Dendritic cell treated with granulocyte-macrophage colony-stimulating factor and Interleukin-4, amounts not matched to agents 40 ng/mL and 50 ng/mL, for 4 days (primary cell): ENCODE results near the gene RCBTB1.
A peak's percentile ranks its signal among the peaks of the same experiment; 100 is the strongest.
"Not testable (repeated sequence)": the region's sequence is repeated elsewhere in the genome, so short reads cannot be mapped to it uniquely, and the experiment has no call there.

Experiments
- H3K27ac Mint-ChIP-seq: one replicate; pipeline ENCODE4 v1.8.0; 2022; ENCODE audit warnings: mild to moderate bottlenecking, mixed read lengths
- H3K27me3 Mint-ChIP-seq: one replicate; pipeline ENCODE4 v1.8.0; 2022; ENCODE audit warnings: mild to moderate bottlenecking, mixed read lengths
- H3K36me3 Mint-ChIP-seq: one replicate; pipeline ENCODE4 v1.8.0; 2022; ENCODE audit warnings: low read depth, mixed read lengths
- H3K4me1 Mint-ChIP-seq: one replicate; pipeline ENCODE4 v1.8.0; 2022; ENCODE audit warnings: low read depth, mixed read lengths
- H3K4me3 Mint-ChIP-seq: one replicate; pipeline ENCODE4 v1.8.0; 2022; ENCODE audit warnings: mild to moderate bottlenecking, moderate library complexity, mixed read lengths
- H3K9me3 Mint-ChIP-seq: one replicate; pipeline ENCODE4 v1.8.0; 2022; ENCODE audit warnings: mixed read lengths
- intact Hi-C: fragments of 100-400 bp; cut with micrococcal nuclease; formaldehyde crosslinking; loops from one replicate; pipeline ENCODE4 v1.15.0; 2022

RCBTB1 gene

DNA sequence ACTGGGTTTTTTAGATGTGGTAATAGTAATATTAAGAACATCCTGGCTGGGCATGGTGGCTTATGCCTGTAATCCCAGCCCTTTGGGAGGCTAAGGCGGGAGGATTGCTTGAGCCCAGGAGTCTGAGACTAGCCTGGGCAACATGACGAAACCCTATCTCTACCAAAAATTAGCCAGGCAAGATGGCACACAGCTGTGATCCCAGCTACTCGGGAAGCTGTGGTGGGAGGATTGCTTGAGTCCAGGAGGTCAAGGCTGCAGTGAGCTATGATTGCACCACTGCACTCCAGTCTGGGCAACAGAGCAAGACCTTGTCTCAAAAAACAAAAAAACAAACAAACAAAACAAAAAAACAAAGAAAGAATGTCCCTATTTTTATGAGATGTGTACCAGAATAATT lies 5.4 kb upstream of the RCBTB1 start:
- H3K36me3 Mint-ChIP-seq, intact Hi-C loops, H3K9me3 Mint-ChIP-seq: not testable (repeated sequence)

DNA sequence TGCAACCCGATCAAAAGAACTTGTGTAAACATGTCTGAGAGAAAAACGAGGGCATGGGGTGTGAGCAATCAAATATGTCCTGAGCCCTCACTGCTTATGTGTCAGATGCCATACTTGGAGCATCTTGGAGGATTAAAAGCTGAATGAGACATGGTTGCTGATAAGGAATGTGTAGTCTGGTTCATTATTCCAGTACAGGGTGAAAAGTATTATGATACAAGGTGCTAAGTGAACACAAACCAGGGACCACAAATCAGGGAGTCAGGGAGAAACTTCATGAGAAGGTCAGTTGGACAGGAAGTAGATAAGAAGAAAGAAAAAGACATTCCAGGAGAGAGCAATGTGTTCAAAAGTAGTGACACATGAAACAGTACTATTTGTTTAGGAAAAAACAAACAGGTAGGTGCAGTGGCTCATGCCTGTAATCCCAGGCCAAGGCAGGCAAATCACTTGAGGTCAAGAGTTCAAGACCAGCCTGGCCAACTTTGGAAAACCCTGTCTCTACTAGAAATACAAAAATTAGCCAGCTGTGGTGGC lies 2.0 kb upstream of the RCBTB1 start:
- H3K4me3 Mint-ChIP-seq: no peak overlapping the region
- intact Hi-C loops: no loop called here
- H3K4me1 Mint-ChIP-seq: peaks cover 34% of the 10 kb centered on the region
- H3K36me3 Mint-ChIP-seq: peaks cover 16% of the 10 kb centered on the region
- H3K9me3 Mint-ChIP-seq: no peaks in the 10 kb centered on the region
- peaks cover 13% of the 10 kb centered on the region for H3K27me3 Mint-ChIP-seq
- H3K27ac Mint-ChIP-seq: no peak overlapping the region

More for the DNA sequence above, 5.4 kb upstream of the RCBTB1 start:
- not testable (repeated sequence) for H3K4me1 Mint-ChIP-seq, H3K4me3 Mint-ChIP-seq, H3K27ac Mint-ChIP-seq
- peaks cover 13% of the 10 kb centered on the region for H3K27me3 Mint-ChIP-seq

DNA sequence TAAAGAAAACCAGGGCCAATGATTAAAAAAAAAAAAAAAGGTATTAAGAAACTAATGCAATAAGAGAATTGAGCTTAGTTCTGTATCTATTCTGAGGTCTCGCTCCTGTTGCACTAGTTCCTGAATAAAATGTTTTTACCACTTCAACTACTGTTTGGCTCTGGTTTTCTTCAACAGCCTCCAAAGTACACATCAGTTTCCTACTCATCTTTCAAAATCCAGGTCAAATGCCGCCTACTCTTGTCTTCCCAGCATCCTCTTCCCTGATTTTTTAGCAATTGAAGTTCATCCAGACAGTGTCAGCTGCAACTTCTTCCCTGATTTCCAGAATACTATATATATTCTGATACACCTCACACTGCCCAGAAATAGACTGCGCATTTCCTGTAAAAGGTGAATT lies 1.4 kb upstream of the RCBTB1 start:
- Mint-ChIP-seq H3K4me3 (no peak overlapping the region), H3K27me3 (peaks cover 13% of the 10 kb centered on the region), H3K9me3 (no peaks in the 10 kb centered on the region), H3K27ac (no peak overlapping the region), H3K4me1 (peaks cover 36% of the 10 kb centered on the region), H3K36me3 (peaks cover 22% of the 10 kb centered on the region)
- intact Hi-C loops: no loop called here

DNA sequence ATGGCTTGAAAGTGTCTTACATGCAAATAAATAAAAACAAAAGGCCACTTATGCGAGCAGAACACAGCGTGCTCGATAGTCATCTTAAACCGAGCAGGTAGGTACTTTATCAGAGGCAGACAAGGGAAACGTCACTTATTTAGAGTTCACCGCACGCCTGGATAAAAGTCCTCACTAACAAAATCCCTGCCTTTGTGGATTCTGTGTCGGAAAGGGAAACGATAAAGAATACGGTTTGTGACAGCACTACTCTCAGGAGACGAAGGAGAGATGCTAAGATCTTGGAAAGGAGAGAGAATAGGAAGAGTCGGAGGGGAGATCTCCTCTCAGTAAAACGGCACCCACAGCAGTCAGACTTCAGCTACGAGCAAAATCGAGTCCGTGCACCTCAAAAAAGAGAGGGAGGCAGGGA lies 581 bp downstream of the RCBTB1 start:
- peaks cover 46% of the 10 kb centered on the region for H3K4me1 Mint-ChIP-seq
- intact Hi-C loops: no loop called here
- H3K4me3 Mint-ChIP-seq: peak overlapping the region; percentile 81
- H3K9me3 Mint-ChIP-seq: no peaks in the 10 kb centered on the region
- H3K36me3 Mint-ChIP-seq: peaks cover 41% of the 10 kb centered on the region
- peaks cover 13% of the 10 kb centered on the region for H3K27me3 Mint-ChIP-seq
- H3K27ac Mint-ChIP-seq: peak overlapping the region; percentile 81

DNA sequence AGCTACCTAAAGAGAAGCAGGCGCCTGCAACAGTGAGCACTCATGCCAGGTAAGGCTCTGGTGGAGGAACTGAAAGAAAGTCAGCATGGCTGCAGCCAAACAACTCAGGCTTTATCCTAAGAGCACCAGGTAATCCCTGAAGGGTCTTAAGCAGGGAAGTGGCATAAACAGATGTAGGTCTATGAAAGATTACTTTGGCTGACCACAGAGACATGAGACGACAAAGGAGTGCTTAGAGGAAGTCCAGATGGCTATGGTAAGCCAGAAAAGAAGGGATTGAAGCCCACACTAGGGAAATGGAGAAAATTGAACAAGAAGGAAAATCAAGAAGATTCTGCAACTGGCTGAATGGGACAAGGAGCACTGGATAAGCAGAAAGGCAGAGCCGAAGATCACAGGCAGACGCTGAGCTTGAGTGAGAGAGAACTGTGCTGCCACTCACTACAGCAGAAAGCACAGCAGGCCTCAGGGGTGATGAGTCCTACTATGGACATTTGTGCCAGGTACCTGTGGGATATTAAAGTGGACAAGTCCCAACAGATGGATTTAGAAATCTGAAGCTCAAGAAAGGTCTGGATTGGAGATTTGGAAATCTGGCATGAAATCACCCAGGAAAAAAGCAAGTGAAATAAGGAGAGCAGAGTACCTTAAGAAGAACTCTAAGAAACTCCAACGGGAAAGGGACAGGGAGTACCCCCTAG lies 4.2 kb downstream of the RCBTB1 start:
- Mint-ChIP-seq H3K27ac (peak overlapping the region; percentile 11), H3K4me3 (no peak overlapping the region), H3K27me3 (peaks cover under 1% of the 10 kb centered on the region), H3K4me1 (peaks cover 42% of the 10 kb centered on the region), H3K36me3 (peaks cover 51% of the 10 kb centered on the region), H3K9me3 (no peaks in the 10 kb centered on the region)
- intact Hi-C loops: no loop called here

DNA sequence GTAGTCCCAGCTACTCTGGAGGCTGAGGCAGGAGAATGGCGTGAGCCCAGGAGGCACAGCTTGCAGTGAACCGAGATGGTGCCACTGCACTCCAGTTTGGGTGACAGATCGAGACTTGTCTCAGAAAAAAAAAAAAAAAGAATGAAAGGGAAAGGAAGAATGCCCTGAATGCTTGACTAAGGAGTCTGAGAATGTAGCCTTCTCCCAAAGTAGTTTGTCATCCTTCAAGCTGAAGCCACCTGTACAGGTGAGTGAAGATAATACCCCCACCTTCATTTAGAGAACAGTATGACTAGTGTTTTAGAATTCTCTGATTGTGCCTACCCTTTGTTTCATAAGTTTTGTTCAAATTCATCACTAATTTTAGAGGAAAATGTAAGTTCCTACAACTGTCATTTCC lies 5.9 kb downstream of the RCBTB1 start:
- intact Hi-C loops: no loop called here
- H3K9me3 Mint-ChIP-seq: no peaks in the 10 kb centered on the region
- H3K4me1 Mint-ChIP-seq: peaks cover 37% of the 10 kb centered on the region
- no peak overlapping the region for H3K4me3 Mint-ChIP-seq
- peaks cover 52% of the 10 kb centered on the region for H3K36me3 Mint-ChIP-seq
- H3K27ac Mint-ChIP-seq: no peak overlapping the region
- H3K27me3 Mint-ChIP-seq: no peaks in the 10 kb centered on the region

DNA sequence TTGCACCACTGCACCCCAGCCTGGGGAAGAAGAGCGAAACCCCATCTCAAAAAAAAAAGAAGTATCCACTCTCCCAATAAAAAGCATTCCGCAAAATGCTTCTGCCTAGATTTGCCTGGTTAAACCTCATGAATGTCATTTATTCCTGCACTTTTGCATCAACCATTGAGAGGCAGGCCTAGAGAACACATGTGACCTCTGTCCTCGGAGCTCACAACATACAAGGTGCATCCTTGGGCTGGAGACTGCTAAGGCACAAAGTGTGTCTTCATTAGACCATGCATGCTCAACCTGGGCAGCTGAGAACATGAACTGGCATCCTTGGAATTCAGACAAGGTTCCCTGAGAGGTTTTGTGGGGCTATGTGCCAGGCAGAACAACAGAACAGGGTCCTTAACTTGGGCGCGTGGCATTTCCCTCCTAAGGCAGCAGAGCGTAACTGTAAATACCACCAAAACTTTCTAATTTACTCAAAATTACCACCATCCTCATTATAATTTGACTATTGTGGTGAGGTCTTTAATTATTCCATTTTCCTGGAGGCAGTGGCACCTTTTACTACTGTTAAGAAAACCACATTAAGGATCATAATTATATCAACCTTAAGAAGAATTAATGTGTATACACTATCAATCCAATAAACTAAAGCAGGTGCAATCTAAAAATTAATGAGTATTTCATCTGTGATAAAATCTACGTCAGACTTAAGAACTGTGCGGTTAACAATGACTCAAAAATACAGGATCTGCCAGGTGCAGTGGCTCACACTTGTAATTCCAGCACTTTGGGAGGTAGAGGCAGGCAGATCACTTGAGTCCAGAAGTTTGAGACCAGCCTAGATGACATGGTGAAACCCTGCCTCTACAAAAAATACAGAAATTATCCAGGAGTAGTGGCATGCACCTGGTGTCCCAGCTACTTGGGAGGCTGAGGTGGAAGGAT lies 13.8 kb downstream of the RCBTB1 start:
- Mint-ChIP-seq H3K36me3 (peaks cover 29% of the 10 kb centered on the region), H3K27me3 (no peaks in the 10 kb centered on the region), H3K4me3 (no peak overlapping the region), H3K4me1 (peaks cover 30% of the 10 kb centered on the region), H3K9me3 (no peaks in the 10 kb centered on the region), H3K27ac (peak overlapping the region; percentile 30)
- intact Hi-C loops: no loop called here

DNA sequence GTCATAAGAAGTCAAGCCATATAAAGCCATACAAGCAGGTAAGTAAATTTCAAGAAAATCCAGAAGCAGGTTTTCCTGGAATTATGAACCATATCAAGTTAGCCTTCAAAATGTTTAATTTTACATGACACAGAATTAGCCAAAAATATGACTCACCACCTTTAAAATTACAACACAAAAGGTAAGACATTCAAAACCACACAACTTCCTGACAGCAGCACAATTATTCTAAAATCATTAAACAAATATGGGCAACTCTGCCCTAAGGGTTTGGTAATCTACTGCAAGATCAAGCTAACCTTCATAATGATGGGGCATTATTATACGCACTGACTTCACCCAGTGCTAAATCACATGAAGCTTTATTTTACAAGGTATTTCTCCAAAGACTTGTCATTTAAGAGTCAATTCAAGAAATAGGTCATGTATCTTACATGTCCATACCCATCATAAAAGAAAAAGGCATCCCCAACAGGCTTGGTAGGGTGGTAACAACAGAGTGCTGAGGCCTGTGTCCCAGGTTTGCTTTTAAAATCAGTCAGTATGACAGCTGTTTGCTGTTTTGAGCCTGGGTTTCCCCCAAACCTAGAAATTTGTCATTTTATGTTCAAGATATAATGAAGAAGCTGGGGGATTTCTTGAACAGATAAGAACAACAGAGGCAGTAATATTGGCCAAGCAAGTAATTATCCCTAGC lies 15.2 kb downstream of the RCBTB1 start:
- intact Hi-C loops: no loop called here
- Mint-ChIP-seq H3K4me1 (peaks cover 23% of the 10 kb centered on the region), H3K9me3 (no peaks in the 10 kb centered on the region), H3K4me3 (no peak overlapping the region), H3K36me3 (peaks cover 39% of the 10 kb centered on the region), H3K27me3 (no peaks in the 10 kb centered on the region), H3K27ac (no peak overlapping the region)

DNA sequence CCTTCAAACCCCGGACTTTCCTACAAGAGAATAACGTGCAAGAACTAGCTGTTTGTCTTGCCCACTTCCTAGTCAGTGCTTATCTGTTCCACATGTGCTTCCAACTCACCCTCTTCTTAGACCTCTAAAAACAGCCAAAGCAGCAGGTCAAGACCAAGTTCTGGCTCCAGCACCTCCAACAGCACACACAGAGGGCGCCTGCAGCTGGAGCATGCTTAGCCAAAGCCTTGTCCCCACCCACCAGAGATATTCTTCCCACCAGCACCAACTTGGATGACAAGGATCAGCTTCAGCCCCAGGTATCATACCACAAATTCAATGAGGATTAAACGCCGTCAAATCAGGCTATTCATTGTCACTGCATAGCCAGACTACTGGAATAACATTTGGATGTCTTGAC lies 17.9 kb downstream of the RCBTB1 start:
- H3K4me3 Mint-ChIP-seq: no peak overlapping the region
- intact Hi-C loops: no loop called here
- H3K9me3 Mint-ChIP-seq: no peaks in the 10 kb centered on the region
- H3K4me1 Mint-ChIP-seq: peaks cover 17% of the 10 kb centered on the region
- peaks cover 59% of the 10 kb centered on the region for H3K36me3 Mint-ChIP-seq
- no peak overlapping the region for H3K27ac Mint-ChIP-seq
- no peaks in the 10 kb centered on the region for H3K27me3 Mint-ChIP-seq

DNA sequence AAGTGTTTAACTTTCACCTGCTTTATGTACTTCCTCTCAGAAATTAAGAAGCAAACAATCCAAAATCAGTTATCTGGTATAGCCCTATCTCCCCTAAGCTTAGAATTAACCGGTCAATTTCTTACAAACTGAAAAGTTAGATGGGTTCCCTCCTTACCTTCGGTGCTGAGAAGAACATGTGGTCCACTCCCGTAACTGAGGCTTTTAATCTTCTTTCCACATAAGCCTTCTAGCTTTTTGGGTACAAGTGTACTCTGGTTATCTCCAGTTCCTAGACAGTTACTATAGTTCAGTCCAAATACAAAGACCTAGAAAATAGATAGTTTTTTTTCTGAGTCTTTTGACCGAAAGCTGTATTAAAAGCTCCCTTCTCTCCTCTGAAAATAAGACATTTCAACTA lies 18.9 kb downstream of the RCBTB1 start:
- H3K27ac Mint-ChIP-seq: no peak overlapping the region
- intact Hi-C loops: no loop called here
- H3K4me1 Mint-ChIP-seq: peaks cover 17% of the 10 kb centered on the region
- H3K36me3 Mint-ChIP-seq: peaks cover 69% of the 10 kb centered on the region
- no peaks in the 10 kb centered on the region for H3K27me3 Mint-ChIP-seq
- no peak overlapping the region for H3K4me3 Mint-ChIP-seq
- no peaks in the 10 kb centered on the region for H3K9me3 Mint-ChIP-seq

DNA sequence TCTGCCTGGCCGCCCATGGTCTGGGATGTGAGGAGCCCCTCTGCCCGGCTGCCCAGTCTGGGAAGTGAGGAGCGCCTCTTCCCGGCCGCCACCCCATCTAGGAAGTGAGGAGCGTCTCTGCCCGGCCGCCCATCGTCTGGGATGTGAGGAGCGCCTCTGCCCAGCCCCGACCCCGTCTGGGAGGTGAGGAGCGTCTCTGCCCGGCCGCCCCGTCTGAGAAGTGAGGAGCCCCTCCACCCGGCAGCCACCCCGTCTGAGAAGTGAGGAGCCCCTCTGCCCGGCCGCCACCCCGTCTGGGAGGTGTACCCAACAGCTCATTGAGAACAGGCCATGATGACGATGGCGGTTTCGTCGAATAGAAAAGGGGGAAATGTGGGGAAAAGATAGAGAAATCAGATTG lies 19.9 kb downstream of the RCBTB1 start:
- intact Hi-C loops, H3K27ac Mint-ChIP-seq, H3K4me3 Mint-ChIP-seq, H3K9me3 Mint-ChIP-seq, H3K27me3 Mint-ChIP-seq: not testable (repeated sequence)
- peaks cover 79% of the 10 kb centered on the region for H3K36me3 Mint-ChIP-seq
- H3K4me1 Mint-ChIP-seq: peaks cover 11% of the 10 kb centered on the region

DNA sequence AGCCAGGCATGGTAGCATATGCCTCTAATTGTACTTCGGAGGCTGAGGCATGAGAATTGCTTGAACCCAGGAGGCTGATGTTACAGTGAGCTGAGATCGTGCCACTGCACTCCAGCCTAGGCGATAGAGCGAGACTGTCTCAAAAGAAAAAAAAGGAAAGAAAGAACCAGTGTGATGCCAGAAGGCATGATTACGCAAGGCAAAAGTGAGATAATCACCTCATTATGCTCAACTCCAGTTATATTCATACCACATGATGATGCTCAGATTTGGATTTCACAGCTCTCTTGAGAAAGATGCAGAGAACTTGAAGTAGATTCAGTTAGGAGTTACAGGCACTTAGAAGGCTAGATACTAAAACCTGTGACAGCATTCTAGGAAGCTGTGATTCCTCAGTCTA lies 21.8 kb downstream of the RCBTB1 start:
- H3K27ac Mint-ChIP-seq: no peak overlapping the region
- no peak overlapping the region for H3K4me3 Mint-ChIP-seq
- no peaks in the 10 kb centered on the region for H3K27me3 Mint-ChIP-seq
- peaks cover 90% of the 10 kb centered on the region for H3K36me3 Mint-ChIP-seq
- intact Hi-C loops: no loop called here
- peaks cover 10% of the 10 kb centered on the region for H3K4me1 Mint-ChIP-seq
- H3K9me3 Mint-ChIP-seq: no peaks in the 10 kb centered on the region

DNA sequence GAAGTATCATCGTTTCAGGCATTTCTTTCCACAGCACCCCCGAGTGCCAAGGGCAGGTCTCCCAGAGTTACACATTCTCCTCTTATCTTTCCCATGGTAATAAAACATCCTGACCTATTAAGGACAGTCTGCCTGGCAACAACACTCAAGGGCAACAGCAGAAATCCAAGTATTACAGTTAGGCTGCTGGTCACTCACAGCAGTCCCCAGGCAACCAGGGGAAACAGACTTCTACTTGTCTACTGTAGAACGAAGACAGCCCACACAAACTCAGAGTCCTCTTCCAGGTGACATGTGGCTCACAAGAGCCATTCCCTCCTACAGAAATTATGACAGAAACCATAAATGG lies 24.3 kb downstream of the RCBTB1 start:
- Mint-ChIP-seq H3K27ac (no peak overlapping the region), H3K27me3 (no peaks in the 10 kb centered on the region), H3K36me3 (peaks cover 93% of the 10 kb centered on the region), H3K9me3 (no peaks in the 10 kb centered on the region), H3K4me3 (no peak overlapping the region), H3K4me1 (peaks cover 5% of the 10 kb centered on the region)
- intact Hi-C loops: no loop called here
